H1 (cell line): ENCODE data around the gene NTN1. TPM values are rescaled to one million over a fixed set of nuclear protein-coding genes. Genes with fewer than 3 reads are reported as not detected.

Experiments
- CTCF ChIA-PET: fragments of 300-600 bp; sonication (Branson Sonifier 250); formaldehyde crosslinking; loops from one replicate; lab custom pipeline; 2021; ENCODE audit not compliant: partially characterized antibody; lab: Charles Lee
- POLR2A ChIA-PET: fragments of 300-600 bp; sonication (Branson Sonifier 250); formaldehyde crosslinking; loops from one replicate; lab custom pipeline; 2021; ENCODE audit warnings: inconsistent platforms; ENCODE audit not compliant: partially characterized antibody; lab: Charles Lee
- DNase-seq, 2 experiments: peaks; one replicate each; pipeline versions ENCODE4 v3.0.0 to v3.0.0-alpha.2; 2010 to 2022; ENCODE audit warnings: low spot score in 2 of 2, low read depth in 1 of 2, mixed read lengths in 1 of 2
- FAIRE-seq: peaks from 2 replicates; lab custom pipeline; 2011; peaks lifted over from hg19 to GRCh38; lab: Jason Lieb, UNC
- H2AFZ ChIP-seq: 2 replicates; pipeline ENCODE4 v1.8.1; 2012; ENCODE audit warnings: low read length, inconsistent platforms
- H2AK5ac ChIP-seq: 2 replicates; pipeline ENCODE4 v1.6.1; 2013; ENCODE audit warnings: low read depth, low read length
- H2BK120ac ChIP-seq: replicated peaks from 2 replicates; pipeline ENCODE3; 2013; ENCODE audit warnings: low read depth, low read length, inconsistent platforms
- H2BK12ac ChIP-seq: 2 replicates; pipeline ENCODE4 v1.6.1; 2013; ENCODE audit warnings: low read depth, low read length
- H2BK15ac ChIP-seq: 2 replicates; pipeline ENCODE4 v1.6.1; 2013; ENCODE audit warnings: low read length
- H2BK20ac ChIP-seq: 2 replicates; pipeline ENCODE4 v1.6.1; 2013; ENCODE audit warnings: low read length
- H2BK5ac ChIP-seq: 2 replicates; pipeline ENCODE4 v1.6.1; 2013; ENCODE audit warnings: low read depth, low read length
- H3K14ac ChIP-seq: 2 replicates; pipeline ENCODE4 v1.6.1; 2013; ENCODE audit warnings: inconsistent platforms; ENCODE audit not compliant: insufficient read length
- H3K18ac ChIP-seq: 2 replicates; pipeline ENCODE4 v1.6.1; 2013; ENCODE audit warnings: low read length; ENCODE audit errors: extremely low read depth
- H3K23ac ChIP-seq: 2 replicates; pipeline ENCODE4 v1.6.1; 2013; ENCODE audit warnings: inconsistent platforms; ENCODE audit not compliant: insufficient read length
- H3K23me2 ChIP-seq: 2 replicates; pipeline ENCODE4 v1.6.1; 2013; ENCODE audit warnings: low read depth, low read length
- H3K27ac ChIP-seq: 2 replicates; pipeline ENCODE4 v1.6.1; 2011; ENCODE audit warnings: low read depth, low read length, inconsistent platforms
- H3K27me3 ChIP-seq, 4 experiments: replicated peaks in 1 of 4; 1 replicate in 1 of 4; 2 replicates in 3 of 4; pipeline versions ENCODE4 v1.6.1 to v1.8.1; 2011 to 2013; ENCODE audit warnings: low read length in 3 of 4, mild to moderate bottlenecking in 3 of 4, inconsistent platforms in 2 of 4, mixed read lengths in 2 of 4, moderate library complexity in 1 of 4; ENCODE audit not compliant: control insufficient read depth in 3 of 4, insufficient read depth in 3 of 4; ENCODE audit errors: extremely low read depth in 1 of 4
- H3K36me3 ChIP-seq, 4 experiments: 2 replicates each; pipeline versions ENCODE4 v1.6.1 to v1.8.1; 2011 to 2013; ENCODE audit warnings: mild to moderate bottlenecking in 4 of 4, low read length in 3 of 4, moderate library complexity in 2 of 4, control low read depth in 1 of 4, inconsistent platforms in 1 of 4; ENCODE audit not compliant: insufficient read depth in 4 of 4, control insufficient read depth in 2 of 4
- H3K4ac ChIP-seq: replicated peaks from 2 replicates; pipeline ENCODE3; 2013; ENCODE audit warnings: low read length, low read depth, mixed read lengths, inconsistent platforms; ENCODE audit not compliant: insufficient read length
- H3K4me1 ChIP-seq, 4 experiments: replicated peaks in 1 of 4; 1 replicate in 1 of 4; 2 replicates in 3 of 4; pipeline versions ENCODE4 v1.6.1 to v1.8.1; 2011 to 2013; ENCODE audit warnings: low read length in 3 of 4, inconsistent platforms in 2 of 4, mixed read lengths in 1 of 4; ENCODE audit not compliant: insufficient read depth in 4 of 4, control insufficient read depth in 3 of 4
- H3K4me2 ChIP-seq, 2 experiments: 2 replicates each; pipeline versions ENCODE4 v1.6.1 to v1.8.1; 2011 to 2013; ENCODE audit warnings: low read depth in 2 of 2, low read length in 2 of 2, control low read depth in 1 of 2, inconsistent platforms in 1 of 2, mild to moderate bottlenecking in 1 of 2; ENCODE audit not compliant: insufficient read depth in 1 of 2
- H3K4me3 ChIP-seq, 4 experiments: fragments of 200-600, 300-600 bp in 1 of 4; sonication (generic), shearing (Covaris generic), sonication (Bioruptor Twin) in 1 of 4; 2 replicates each; pipeline versions ENCODE4 v1.5.1 to v1.8.1; 2011 to 2016; ENCODE audit warnings: low read length in 4 of 4, low read depth in 3 of 4, control low read depth in 2 of 4, inconsistent platforms in 2 of 4, mild to moderate bottlenecking in 2 of 4, mixed read lengths in 1 of 4, moderate library complexity in 1 of 4; ENCODE audit not compliant: insufficient read depth in 2 of 4; ENCODE audit errors: extremely low read depth in 1 of 4
- H3K56ac ChIP-seq: replicated peaks from 2 replicates; pipeline ENCODE3; 2013; ENCODE audit warnings: low read depth, mild to moderate bottlenecking, mixed read lengths, low read length, inconsistent platforms; ENCODE audit not compliant: insufficient read length
- H3K79me1 ChIP-seq: 2 replicates; pipeline ENCODE4 v1.6.1; 2013; ENCODE audit warnings: low read depth, low read length, control low read depth
- H3K79me2 ChIP-seq, 2 experiments: 2 replicates each; pipeline versions ENCODE4 v1.6.1 to v1.8.1; 2012 to 2013; ENCODE audit warnings: low read length in 2 of 2, mild to moderate bottlenecking in 2 of 2, inconsistent platforms in 1 of 2; ENCODE audit not compliant: insufficient read depth in 2 of 2, control insufficient read depth in 1 of 2
- H3K9ac ChIP-seq, 4 experiments: replicated peaks in 1 of 4; 1 replicate in 1 of 4; 2 replicates in 3 of 4; pipeline versions ENCODE4 v1.6.1 to v1.8.1; 2011 to 2013; ENCODE audit warnings: low read depth in 3 of 4, low read length in 3 of 4, control low read depth in 2 of 4, mild to moderate bottlenecking in 2 of 4, moderate library complexity in 2 of 4, inconsistent platforms in 1 of 4; ENCODE audit errors: extremely low read depth in 1 of 4
- H3K9me3 ChIP-seq, 2 experiments: 2 replicates each; pipeline versions ENCODE4 v1.6.1 to v1.8.1; 2012 to 2013; ENCODE audit warnings: mild to moderate bottlenecking in 2 of 2, moderate library complexity in 2 of 2, control low read depth in 1 of 2, inconsistent platforms in 1 of 2, low read depth in 1 of 2, low read length in 1 of 2, mixed read lengths in 1 of 2; ENCODE audit not compliant: insufficient read depth in 2 of 2
- H4K20me1 ChIP-seq, 2 experiments: replicated peaks in 1 of 2; 2 replicates each; pipeline versions ENCODE3 to v1.8.1; 2011 to 2013; ENCODE audit warnings: inconsistent platforms in 2 of 2, low read length in 2 of 2, mild to moderate bottlenecking in 1 of 2; ENCODE audit not compliant: insufficient read depth in 2 of 2, control insufficient read depth in 1 of 2
- H4K5ac ChIP-seq: 2 replicates; pipeline ENCODE4 v1.6.1; 2013; ENCODE audit warnings: low read length, low read depth, mixed read lengths, inconsistent platforms; ENCODE audit not compliant: insufficient read length
- H4K8ac ChIP-seq: 2 replicates; pipeline ENCODE4 v1.8.0; 2013; ENCODE audit warnings: mild to moderate bottlenecking, moderate library complexity, low read length, inconsistent platforms; ENCODE audit not compliant: insufficient read depth; ENCODE audit errors: extremely low read depth
- H4K91ac ChIP-seq: replicated peaks from 2 replicates; pipeline ENCODE3; 2013; ENCODE audit warnings: low read length, mixed read lengths, inconsistent platforms; ENCODE audit not compliant: insufficient read length
- BCL11A ChIP-seq, 2 experiments: IDR thresholded peaks; one replicate each; pipeline ENCODE4 v1.6.1; 2011; ENCODE audit warnings: low read depth in 2 of 2, low read length in 2 of 2, mild to moderate bottlenecking in 2 of 2
- BRCA1 ChIP-seq: IDR thresholded peaks from 2 replicates; pipeline ENCODE4 v1.6.1; 2012; ENCODE audit warnings: low read depth, low read length, improper control_type of control experiment
- CEBPB ChIP-seq: IDR thresholded peaks from 2 replicates; pipeline ENCODE4 v1.6.1; 2012; ENCODE audit warnings: low read depth, low read length
- GTF2F1 ChIP-seq: IDR thresholded peaks from 2 replicates; pipeline ENCODE4 v1.6.1; 2012; ENCODE audit warnings: low read depth, low read length, improper control_type of control experiment, borderline replicate concordance
- HDAC6 ChIP-seq: IDR thresholded peaks from one replicate; pipeline ENCODE4 v1.7.1; 2012; ENCODE audit warnings: low read depth, mild to moderate bottlenecking, inconsistent platforms, low read length, moderate library complexity
- RNF2 ChIP-seq: fragments of 200-900, 300-1000 bp; sonication (generic); IDR thresholded peaks from 2 replicates; pipeline ENCODE4 v1.7.1; 2016; ENCODE audit warnings: borderline replicate concordance, low read depth, mild to moderate bottlenecking, antibody characterized with exemption, low read length; ENCODE audit not compliant: poor library complexity, severe bottlenecking; ENCODE audit errors: missing control alignments
- SP4 ChIP-seq: IDR thresholded peaks from 2 replicates; pipeline ENCODE4 v1.6.1; 2012; ENCODE audit warnings: low read length, inconsistent platforms
- TAF7 ChIP-seq: optimal IDR thresholded peaks from 2 replicates; pipeline ENCODE3; 2011; ENCODE audit warnings: low read depth, mild to moderate bottlenecking, inconsistent platforms, low read length, moderate library complexity, borderline replicate concordance
- WGBS, 2 experiments: shearing (Covaris generic) in 1 of 2; methylation state at CpG; one replicate each; pipeline versions ENCODE4 v1.1.6 to v1.1.7; 2013 to 2015; ENCODE audit warnings: low lambda C conversion rate in 2 of 2, mixed read lengths in 2 of 2, inconsistent platforms in 1 of 2, low coverage in 1 of 2, missing lambda C conversion rate in 1 of 2; ENCODE audit not compliant: insufficient replicate concordance in 2 of 2, insufficient coverage in 1 of 2, insufficient read length in 1 of 2; ENCODE audit errors: extremely low coverage in 1 of 2, missing lambda C conversion rate in 1 of 2; 5-methylcytosine and 5-hydroxymethylcytosine counted together
- polyA plus RNA-seq, 7 experiments: library from polyadenylated mRNA; depleted of rRNA in 3 of 7; stranded (reverse) in 5 of 7; unstranded in 2 of 7; fragments of >200 nt in 5 of 7; fragments of 200-250 nt in 2 of 7; gene quantifications; 1 replicate in 5 of 7; 2 replicates in 1 of 7; 4 replicates in 1 of 7; pipeline versions ENCODE4 v1.2.1 to v1.2.3, GENCODE V29; 2011 to 2013; ENCODE audit warnings: missing spikeins in 2 of 7, mixed read lengths in 2 of 7
- total RNA-seq: library from RNA; stranded (reverse); fragmentation: NEBNext Ultra II Directional; extraction: Animal tissue kit (Norgen Biotek cat#: 25700); gene quantifications from 2 replicates; pipeline ENCODE4 v1.2.1, GENCODE V29; 2021
- TF ChIP-seq, protein P1 (sequence below), 3 experiments: IDR thresholded peaks; 1 replicate in 2 of 3; 2 replicates in 1 of 3; pipeline versions ENCODE4 v1.5.1 to v1.6.1; 2011; ENCODE audit warnings: low read length in 3 of 3, mild to moderate bottlenecking in 3 of 3, inconsistent platforms in 2 of 3, low read depth in 1 of 3, moderate library complexity in 1 of 3; ENCODE audit not compliant: insufficient read depth in 1 of 3; ENCODE audit errors: control extremely low read depth in 1 of 3

NTN1 gene
- total and polyA plus RNA-seq, 2 of the 8 experiments (the other 6 are each of a cell fraction or from before 2014, with no cell fraction given) = 2.0 to 2.3 TPM

- Histone ChIP-seq H3K4ac (no peak overlapping the region), H3K23ac (no peak overlapping the region), H3K79me1 (no peaks in the 10 kb centered on the region), H2BK15ac (no peak overlapping the region), H4K91ac (no peak overlapping the region), H3K79me2 (no peaks in the 10 kb centered on the region), H3K9ac (no peak overlapping the region), H2BK120ac (no peak overlapping the region), H2BK20ac (no peak overlapping the region), H3K9me3 (peaks cover 0 to 13% of the 10 kb centered on the region in 2 experiments; a peak in 2 of 4 replicates), H3K14ac (no peak overlapping the region), H3K4me2 (no peak overlapping the region), H2BK5ac (no peak overlapping the region), H4K20me1 (no peaks in the 10 kb centered on the region), H3K18ac (no peak overlapping the region), H3K36me3 (no peaks in the 10 kb centered on the region), H3K27ac (no peak overlapping the region), H4K5ac (no peak overlapping the region), H2AFZ (no peak overlapping the region; the same call in 1 of the 2 replicates), H2AK5ac (no peak overlapping the region), H3K27me3 (no peaks in the 10 kb centered on the region), H3K4me1 (peaks cover 0 to 15% (median 7%) of the 10 kb centered on the region in 4 experiments; a peak in 5 of 7 replicates), H2BK12ac (no peak overlapping the region), H3K23me2 (no peaks in the 10 kb centered on the region), H3K56ac (no peak overlapping the region), H4K8ac (no peak overlapping the region), H3K4me3 (no peak overlapping the region)
- FAIRE-seq = no peak
- WGBS, 2 experiments = 92% methylated on average over 4 of the region's 5 CpGs; no CpG with 5 or more reads in 1 of the 2 experiments
- no peak for DNase-seq
- CTCF ChIA-PET = interaction anchor here (0.6 to 1.6 kb wide), 4 partner anchors 10 to 219 kb away, joined by 3 to 6 read pairs (median 4); no protein-coding TSS in a partner anchor
- POLR2A ChIA-PET = interaction anchor here (0.8 to 1.5 kb wide), 2 partner anchors 9 to 12 kb away, joined by 3 read pairs; no protein-coding TSS in a partner anchor
- no peak for TF ChIP-seq RNF2
- TF ChIP-seq BCL11A (IDR thresholded peaks at IDR 0.05; ENCODE audit: low read depth in 2 of 2, low read length in 2 of 2) = no peak
- TF ChIP-seq BRCA1 = no peak
- no peak for TF ChIP-seq CEBPB
- no peak for TF ChIP-seq TAF7
- TF ChIP-seq SP4 = no peak
- no peak for TF ChIP-seq GTF2F1
- TF ChIP-seq, protein P1, sequence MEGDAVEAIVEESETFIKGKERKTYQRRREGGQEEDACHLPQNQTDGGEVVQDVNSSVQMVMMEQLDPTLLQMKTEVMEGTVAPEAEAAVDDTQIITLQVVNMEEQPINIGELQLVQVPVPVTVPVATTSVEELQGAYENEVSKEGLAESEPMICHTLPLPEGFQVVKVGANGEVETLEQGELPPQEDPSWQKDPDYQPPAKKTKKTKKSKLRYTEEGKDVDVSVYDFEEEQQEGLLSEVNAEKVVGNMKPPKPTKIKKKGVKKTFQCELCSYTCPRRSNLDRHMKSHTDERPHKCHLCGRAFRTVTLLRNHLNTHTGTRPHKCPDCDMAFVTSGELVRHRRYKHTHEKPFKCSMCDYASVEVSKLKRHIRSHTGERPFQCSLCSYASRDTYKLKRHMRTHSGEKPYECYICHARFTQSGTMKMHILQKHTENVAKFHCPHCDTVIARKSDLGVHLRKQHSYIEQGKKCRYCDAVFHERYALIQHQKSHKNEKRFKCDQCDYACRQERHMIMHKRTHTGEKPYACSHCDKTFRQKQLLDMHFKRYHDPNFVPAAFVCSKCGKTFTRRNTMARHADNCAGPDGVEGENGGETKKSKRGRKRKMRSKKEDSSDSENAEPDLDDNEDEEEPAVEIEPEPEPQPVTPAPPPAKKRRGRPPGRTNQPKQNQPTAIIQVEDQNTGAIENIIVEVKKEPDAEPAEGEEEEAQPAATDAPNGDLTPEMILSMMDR (IDR thresholded peaks at IDR 0.05; ENCODE audit: control extremely low read depth in 1 of 3, insufficient read depth in 1 of 3, low read depth in 1 of 3, low read length in 3 of 3) = no peak
- no peak for TF ChIP-seq HDAC6
Observed at GRCh38 chr17:9217151-9218056, 196.1 kb downstream of the NTN1 start.
